Fibroblast of skin of right biceps (primary cell): ENCODE data around the gene MTOR.
"Not testable (repeated sequence)": the region's sequence is repeated elsewhere in the genome, so short reads cannot be mapped to it uniquely, and the experiment has no call there.

Experiments used
- DNase-seq: peaks from one replicate; pipeline ENCODE4 v3.0.0-alpha.2; 2013

The MTOR gene

DNA sequence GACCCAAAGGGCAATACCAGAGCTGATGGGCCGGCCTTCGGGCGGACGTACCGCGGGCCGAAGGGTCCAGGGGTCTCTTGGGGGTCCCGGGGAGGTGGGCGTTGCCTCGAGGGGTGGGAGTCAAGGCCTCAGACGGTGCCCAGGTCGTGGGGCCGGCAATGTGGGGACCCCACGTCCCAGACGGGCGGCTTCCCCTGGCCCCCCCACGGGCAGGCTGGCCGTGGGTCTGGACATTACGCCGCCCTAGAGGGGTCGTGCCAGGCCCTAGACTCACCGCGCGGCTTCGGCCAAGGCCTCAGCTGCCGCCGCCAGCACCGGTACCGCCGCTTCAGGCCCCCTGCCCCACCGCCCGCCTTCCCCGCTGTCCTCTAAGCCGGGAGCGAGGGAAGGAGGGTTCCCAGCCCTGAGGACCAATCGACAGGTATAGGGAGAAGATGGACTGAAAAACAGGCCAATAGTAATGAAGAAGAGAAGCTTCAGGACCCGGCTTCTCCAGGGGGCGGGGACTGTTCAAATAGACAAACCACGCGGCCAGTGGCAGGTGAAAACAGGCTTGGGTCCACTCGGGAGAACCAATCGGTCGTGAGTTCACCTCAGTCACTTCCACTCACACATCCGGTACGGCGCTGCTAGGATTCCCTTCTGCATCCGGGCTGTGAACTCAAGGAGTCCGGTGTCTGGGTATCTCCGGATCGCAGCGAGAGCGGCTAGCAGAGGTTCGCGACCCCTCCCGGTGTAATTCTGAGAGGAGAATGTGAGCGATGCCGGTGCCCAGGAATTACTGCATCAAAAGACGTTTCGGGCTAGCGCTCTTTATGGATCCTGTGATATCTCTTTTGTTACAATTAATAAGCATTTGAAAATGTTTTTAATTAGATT is at the start of gene MTOR:
TSS of gene MTOR (minus strand) at position 381 of the 879 bp plus-strand sequence. CDS start 3,142 bp downstream, outside the sequence.
- peak; percentile 100 for DNase-seq

DNA sequence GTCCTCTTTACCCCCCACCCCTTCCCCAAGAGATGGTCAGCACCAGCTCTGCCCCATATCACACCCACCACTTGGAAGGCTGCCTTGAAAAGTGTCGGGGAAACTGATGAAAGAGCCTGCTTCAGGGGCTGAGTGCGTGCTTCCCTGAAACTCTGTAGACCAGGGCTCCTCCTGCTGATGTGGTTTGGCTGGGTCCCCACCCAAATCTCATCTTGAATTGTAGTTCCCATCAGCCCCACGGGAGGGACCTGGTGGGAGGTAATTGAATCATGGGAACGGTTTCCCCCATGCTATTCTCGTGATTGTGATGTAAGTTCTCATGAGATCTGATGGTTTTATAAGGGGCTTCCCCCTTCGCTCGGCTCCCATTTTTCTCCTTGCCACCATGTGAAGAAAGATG is 47.0 kb upstream of the MTOR start:
- no peak for DNase-seq

DNA sequence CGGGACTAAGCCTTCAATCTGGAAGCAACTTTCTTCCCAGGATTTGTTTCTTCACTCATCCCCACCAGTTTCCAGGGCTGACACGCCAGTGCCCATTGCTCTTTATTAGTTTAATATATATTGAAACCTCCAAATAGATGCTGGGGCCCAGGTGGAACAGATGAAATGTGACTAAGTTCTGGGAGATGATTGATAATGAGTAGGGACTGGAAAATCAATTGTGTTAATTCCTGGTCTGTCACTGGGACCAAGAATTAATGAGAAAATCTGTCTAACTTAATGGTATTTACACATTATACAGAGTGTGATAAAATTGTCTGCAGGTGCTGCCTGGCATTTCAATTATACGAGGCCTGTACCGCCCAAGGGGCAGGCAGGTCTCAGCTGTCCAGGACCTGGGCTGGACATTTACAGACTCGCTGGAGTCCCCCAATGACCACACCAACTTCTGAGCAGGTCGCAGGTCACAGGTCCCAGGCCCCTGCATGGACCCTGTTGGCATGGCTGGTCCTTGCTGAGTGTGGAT is 46.4 kb upstream of the MTOR start:
- DNase-seq = no peak

DNA sequence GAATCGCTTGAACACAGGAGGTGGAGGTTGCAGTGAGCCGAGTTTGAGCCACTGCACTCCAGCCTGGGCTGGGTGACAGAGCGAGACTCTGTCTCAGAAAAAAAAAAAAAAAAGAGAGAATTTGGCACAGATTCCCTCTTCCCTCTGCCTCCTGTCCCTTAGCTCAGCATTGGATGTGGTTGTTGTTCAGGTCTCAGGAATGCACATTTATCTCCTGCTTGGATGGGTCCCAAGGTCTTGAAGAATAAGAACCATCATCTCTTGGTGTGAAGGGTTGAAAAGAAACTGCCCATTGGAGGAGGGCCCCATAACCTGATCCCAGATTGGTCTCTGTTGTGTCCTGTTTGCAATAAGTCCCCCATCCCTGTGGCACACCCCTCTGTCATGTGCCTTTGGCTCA is 45.5 kb upstream of the MTOR start:
- DNase-seq = peak; percentile 62

DNA sequence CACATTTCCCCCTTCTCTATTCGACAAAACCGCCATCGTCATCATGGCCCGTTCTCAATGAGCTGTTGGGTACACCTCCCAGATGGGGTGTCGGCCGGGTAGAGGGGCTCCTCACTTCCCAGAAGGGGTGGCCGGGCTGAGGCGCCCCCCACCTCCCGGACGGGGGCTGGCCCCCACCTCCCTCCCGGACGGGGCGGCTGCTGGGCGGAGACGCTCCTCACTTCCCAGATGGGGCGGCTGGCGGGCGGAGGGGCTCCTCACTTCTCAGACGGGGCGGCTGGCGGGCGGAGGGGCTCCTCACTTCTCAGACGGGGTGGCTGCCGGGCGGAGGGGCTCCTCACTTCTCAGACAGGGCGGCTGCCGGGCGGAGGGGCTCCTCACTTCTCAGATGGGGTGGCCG is 43.2 kb upstream of the MTOR start:
- not testable (repeated sequence) for DNase-seq

DNA sequence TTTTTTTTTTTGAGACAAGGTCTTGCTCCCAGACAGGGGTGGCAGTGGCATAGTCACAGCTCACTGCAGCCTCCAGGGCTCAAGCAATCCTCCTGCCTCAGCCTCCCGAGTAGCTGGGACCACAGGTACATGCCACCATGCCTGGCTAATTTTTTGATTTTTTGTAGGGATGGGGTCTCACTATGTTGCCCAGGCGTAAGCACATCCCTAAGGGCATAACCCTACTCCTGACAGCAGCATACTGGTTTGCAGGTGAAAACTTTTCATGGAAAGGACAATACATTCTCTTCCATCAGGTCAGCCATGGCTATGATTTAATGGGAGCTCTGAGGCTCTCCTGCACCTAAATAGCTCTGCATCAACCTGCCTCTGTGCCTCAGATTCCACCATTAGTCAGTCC is 40.0 kb upstream of the MTOR start:
- DNase-seq = no peak

DNA sequence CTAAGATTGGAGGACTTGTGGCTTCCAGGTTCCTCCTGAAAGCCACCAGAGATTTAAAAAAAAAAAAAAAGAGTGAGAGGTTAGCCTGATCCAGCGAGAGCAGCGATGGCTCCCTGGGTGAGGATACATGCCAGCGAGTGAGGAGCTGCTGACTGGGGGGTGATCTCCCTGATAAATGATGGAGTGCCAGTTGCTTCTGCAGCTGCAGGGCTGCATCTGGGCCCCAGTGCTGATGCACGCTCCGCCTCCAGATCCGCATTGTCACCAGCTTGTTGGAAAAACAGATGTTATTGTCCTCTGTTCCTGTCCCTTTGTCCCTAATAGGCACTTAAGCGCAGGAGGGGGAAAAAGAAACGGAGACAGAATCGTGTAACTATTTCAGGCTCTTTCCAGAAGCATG is 39.2 kb upstream of the MTOR start:
- DNase-seq = no peak

DNA sequence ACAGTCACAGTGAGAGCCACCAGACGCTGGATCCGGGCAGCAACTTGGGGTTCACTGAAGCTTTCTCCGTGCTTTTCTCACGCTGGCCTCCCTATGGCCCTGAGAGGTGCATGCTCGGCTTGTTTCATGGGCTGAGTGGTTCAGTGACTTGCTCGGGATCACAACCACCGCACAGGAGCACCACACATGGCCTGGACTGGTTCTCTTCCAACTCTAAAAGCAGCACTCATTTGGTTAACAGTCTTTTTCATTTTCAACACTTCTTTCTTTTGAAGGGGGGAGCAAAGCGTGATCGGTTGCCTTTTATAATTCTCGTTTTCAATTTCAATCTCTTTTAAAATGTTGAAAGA is 36.8 kb upstream of the MTOR start:
- DNase-seq = no peak

DNA sequence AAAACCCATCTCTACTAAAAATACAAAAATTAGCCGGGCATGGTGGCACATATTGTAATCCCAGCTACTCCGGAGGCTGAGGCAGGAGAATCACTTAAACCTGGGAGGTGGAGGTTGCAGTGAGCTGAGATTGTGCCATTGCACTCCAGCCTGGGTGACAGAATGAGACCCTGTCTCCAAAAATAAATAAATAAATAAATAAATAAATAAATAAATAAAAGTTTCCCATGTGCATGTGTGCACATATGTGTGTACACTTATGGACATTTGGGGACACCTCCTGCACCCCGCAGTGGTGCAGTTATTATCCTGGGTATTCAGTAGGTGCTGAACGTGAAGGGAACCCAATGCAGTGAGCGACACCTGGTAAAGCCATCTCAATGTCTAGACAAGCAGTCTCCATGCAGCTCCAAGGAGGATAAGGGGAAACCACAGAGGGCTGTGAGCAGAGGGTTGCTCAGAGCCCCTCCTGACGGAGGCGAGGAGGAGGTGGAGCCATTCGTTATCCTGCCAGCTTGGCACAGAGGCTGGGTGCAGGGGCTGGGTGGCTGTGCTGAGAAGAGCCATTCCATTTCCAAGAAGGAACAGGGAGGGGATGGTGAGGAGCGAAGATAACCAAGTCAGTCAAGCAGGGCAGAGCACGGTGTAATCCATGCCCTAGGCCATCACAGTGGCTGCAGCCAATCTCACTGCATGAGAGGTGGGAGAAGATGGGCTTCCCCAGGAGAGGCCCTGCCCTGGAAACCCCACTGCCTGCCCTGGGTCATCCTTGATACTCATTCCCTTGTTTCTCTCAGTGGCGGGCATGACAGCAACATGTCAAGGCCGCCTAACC is 36.3 kb upstream of the MTOR start:
- DNase-seq = no peak

DNA sequence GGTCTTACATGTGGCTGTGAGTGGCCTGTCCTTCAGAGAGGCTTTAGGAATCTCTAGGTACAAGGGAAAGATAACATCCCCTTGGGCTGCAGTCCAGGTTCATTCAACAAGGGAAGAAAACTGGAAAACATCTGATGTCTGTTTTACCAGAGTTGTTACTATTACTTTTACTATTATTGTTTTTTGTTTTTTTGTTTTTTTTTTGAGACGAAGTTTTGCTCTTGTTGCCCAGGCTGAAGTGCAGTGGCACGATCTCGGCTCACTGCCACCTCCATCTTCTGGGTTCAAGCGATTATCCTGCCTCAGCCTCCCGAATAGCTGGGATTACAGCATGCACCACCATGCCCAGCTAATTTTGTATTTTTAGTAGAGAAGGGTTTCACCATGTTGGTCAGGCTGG is 35.4 kb upstream of the MTOR start:
- DNase-seq = not testable (repeated sequence)

DNA sequence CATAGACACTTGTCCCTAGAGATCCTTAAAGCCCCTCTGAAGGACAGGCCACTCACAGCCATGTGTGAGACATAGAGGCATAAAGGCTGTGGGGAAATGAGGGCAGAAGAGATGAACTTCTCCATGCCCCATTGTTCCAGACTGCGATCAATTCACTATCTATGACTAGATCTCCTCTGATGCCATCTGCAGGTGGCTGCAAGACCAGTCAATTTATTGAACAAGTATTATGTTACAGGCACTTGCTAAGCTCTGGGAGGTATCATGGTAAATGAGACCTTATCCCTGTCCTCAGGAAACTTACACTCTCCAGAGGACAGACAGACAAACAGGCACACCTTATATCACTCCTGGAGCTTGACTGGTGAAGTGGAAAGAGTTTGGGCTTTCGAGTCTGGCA is 33.6 kb upstream of the MTOR start:
- DNase-seq = no peak

DNA sequence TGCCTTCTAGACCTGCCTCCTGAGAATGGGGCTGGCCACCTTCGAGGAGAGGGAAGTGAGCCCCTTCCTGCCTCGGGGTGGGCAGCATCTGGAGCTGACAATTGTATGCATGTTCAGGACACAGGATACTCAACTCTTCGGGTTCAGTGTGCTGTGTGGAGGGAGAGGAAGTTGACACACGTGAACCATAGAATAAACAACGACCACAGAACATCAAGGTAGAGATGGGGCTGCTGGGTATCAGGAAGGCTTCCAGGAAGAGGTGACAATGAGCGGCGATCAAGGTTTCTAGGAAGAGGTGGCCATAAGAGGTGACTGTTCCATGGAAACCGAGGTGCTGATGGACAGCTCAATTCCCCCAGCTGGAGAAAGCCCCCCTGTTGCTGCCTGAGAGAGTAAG is 32.6 kb upstream of the MTOR start:
- no peak for DNase-seq

DNA sequence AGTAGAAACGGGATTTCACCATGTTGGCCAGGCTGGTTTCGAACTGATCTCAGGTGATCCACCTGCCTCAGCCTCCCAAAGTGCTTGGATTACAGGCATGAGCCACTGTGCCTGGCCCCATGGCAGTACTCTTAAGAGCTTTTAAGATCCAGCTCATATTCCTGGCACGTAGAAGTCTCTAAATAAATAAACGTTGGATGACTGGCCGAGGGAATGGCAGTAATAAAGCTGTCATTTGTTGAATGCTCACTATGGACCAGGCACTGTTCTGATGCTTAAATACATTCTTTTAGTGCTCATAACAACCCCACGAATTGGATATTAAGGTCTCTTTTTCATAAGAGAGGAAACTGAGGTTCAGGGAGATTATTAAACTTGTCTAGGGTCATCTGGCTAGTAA is 31.5 kb upstream of the MTOR start:
- no peak for DNase-seq

DNA sequence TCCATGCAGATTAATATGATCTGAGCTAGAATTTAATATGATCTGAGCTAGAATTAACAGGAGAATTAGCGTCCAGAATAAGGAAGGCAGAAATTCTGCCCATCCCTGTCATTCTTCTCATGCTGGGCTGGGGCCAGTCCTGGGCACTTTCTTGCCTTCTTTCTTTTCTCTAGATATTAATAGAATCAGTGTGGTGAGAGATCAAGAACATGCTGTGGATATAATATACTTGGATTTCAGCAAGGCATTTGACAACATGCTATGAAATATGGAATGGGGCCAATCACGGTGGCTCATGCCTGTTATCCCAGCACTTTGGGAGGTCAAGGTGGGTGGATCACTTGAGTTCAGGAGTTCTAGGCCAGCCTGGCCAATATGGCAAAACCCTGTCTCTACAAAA is 28.7 kb upstream of the MTOR start:
- no peak for DNase-seq

DNA sequence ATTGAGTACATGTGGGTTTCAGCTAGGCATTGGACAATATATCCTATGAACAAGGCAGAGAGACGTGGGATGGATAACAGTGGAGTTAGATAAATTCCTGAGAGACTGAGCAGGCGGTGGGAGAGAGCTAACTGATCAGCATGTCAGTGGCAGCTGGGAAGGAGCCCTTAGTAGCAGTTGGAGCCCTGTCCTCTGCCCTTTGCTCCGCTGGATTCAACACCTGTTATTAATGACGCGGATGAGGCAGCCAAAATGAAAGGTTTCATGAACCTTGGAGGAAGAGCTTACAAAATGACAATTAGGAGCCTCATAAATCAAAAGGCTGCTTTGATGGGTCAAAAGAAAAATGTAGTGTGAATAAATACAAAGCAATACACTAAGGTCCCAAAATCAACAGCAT is 26.7 kb upstream of the MTOR start:
- DNase-seq = no peak

DNA sequence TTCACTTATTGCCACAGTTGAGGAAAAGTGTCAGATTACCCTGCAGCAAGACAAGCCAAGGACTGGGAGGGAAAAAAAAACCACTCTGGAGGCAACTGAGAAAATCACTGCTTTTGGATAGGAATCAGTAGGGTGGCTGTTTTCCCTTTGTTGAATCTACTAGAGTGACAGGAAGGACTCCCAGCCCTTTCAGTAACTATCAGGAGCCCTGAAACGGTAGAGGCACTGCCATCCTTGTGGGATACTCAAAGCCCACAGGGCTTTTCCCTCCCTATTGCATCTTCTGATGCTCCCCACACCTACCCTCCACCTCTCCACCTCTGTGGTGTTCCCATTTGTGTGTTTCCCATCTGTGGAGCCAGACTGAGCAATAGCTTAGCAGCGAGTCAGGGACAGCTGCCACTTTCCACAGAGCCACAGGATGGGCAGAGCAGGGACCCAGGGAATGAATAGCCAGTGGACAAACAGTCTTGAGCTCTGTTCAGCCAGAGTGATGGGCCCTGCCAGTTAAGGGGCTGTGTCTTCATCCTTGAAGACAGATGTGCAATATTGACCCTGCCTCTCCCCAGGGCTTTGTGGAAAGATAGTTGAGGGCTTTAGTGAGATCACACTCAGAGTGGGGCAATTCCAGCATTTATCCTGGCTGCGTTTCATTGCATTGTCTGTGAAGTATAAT is 24.5 kb upstream of the MTOR start:
- peak; percentile 26 for DNase-seq

DNA sequence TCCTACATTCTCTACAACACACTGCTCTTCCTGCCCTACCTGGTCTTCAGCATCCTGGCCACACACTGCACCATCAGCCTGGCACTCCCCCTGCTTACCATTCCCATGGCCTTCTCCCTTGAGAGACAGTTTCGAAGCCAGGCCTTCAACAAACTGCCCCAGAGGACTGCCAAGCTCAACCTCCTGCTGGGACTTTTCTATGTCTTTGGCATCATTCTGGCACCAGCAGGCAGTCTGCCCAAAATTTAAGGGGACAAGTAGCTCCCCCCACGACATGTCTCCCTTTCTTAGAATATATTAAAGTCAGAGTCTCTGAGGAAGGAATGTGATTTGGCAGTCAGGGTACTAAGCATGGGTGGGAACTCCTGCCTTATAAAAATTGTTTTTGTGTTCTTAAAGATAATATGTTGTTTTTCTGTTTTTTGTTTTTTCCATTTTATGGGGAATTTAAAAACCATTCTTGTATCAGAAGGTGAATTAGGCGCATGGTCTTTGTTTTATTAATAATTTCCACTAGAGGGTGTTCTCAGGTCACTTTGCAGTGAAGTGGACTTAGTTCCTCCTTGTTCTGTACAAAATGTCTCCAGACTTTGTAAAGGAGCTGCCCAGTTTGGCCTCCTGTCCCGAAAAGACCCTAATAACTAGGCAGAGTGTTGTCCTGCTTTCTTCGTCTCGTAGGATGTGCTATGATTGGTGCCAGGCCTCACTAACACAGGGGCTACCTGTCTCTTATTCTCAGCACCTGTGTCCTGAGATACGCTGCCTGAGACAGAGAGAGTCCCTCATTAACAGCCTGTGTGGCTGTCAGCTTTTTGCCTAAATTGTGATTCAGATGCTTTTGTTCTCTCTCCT is 23.8 kb upstream of the MTOR start:
- DNase-seq = no peak

DNA sequence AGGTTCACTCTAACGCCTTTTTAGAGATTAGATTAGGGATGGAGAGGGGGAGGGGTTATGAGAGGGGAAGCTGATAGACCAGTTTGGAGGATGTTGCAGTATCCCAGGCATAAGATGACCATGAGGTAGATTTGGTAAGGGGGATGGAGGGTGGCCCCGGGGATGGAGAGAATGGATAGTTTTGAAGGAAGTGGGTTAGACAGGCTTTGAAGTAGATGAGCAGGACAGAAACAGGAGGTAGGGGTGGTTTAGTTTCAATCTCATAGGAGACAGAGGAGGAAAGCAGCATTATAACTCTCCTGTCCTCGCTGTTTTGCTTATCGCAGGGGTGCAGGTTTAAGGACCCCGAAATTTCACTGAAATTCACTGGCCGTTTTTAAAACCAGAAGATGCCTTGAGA is 22.4 kb upstream of the MTOR start:
- no peak for DNase-seq

DNA sequence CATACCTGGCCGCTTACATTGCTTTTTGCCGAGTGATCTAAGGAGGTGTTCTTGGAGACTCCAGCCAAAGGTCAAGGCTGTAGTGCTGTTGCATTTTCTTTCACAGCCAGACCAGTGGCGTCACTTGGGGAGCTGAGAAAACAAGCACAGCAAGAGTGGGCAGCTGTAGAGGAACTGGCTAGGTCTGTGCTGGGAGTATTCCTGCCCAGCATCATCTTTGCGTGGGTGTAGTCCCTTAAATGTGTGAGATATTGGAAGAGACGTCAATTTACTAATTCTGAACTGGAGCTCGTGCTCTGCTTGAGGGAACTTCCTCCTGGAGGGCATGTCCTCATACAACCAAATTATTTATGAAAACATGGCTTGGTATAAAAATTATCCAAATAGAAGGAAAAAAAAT is 20.8 kb upstream of the MTOR start:
- no peak for DNase-seq

DNA sequence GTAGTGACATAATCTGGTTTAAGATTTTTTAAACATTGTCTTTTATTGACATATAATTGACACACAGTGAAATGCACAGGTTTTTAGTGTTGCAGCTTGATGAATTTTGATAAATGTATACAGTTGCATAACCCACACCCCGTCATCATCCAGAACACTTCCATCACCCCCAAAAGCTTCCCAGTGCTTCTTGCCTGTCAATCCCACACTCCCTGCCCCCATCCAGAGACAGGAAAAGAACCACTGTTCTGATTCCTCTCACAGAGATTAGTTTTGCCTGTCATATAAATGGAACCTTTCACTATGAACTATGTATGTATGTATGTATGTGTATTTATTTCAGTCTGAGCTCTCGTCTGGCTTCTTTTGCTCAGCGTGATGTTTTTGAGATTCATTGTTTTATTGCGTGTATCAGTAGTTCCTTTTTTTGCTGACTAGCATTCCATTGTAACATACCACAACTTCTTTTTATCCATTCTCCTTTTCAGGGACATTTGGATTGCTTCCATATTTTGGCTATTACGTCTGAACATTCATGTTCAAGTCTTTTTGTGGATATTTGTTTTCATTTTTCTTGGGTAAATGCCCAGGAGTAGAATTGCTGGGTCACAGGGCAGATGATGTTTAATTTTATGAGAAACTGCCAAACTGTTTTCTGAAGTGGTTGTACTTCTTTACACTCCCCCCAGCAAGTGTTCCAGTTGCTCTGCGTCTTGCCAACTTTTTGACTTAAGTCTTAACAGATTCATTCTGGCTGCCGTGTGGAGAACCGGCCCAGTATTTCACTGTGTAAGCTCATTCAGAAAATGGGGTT is 19.4 kb upstream of the MTOR start:
- DNase-seq = peak; percentile 93

DNA sequence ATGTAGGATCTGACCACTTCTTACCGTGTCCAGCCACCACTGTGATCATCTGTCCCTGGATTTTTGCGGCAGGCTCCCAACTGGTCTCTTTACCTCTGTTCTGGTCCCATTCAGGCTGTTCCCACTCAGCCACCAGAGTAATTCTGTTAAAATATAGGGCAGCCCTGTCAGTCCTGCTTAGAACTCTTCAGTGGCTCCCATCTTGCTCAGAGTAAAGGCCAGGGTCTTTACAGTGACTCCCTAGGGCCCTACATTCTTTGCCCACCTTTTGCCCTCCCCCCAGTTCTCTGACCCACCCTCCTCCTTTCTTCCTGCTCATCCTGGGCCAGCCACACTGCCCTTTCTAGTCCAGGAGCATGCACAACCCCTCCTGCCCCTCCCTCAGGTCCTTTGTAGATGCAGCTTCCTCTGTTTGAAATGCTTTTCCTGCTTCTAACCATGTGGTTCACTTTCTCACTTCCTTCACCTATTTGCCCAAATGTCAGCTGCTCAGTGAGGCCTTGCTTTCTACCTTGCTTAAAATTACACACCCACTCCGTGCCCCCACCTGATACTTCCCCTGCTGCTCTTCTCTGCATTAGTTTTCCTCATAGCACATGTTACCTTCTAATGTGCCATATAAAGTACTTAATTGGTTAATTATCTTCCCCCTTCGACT is 18.5 kb upstream of the MTOR start:
- DNase-seq = no peak
